Neural crest cell (in vitro differentiated cells): ENCODE measurements around the gene ZNF516. TPM values are rescaled to one million over a fixed set of nuclear protein-coding genes. Genes with fewer than 3 reads are reported as not detected.
A peak's percentile ranks its signal among the peaks of the same experiment; 100 is the strongest.

Source experiments
- DNase-seq: peaks from one replicate; pipeline ENCODE4 v3.0.0; 2021; ENCODE audit warnings: low read depth, mixed read lengths, low spot score
- H3K27ac Mint-ChIP-seq: one replicate; pipeline ENCODE4 v1.8.0; 2021; ENCODE audit warnings: mild to moderate bottlenecking, mixed read lengths; ENCODE audit not compliant: unreplicated experiment
- H3K27me3 Mint-ChIP-seq: 2 replicates; pipeline ENCODE4 v1.8.0; 2021; ENCODE audit warnings: low read depth, mild to moderate bottlenecking, mixed read lengths
- H3K36me3 Mint-ChIP-seq: 2 replicates; pipeline ENCODE4 v1.8.0; 2021; ENCODE audit warnings: low read depth, mild to moderate bottlenecking, mixed read lengths
- H3K4me1 Mint-ChIP-seq: 2 replicates; pipeline ENCODE4 v1.8.0; 2021; ENCODE audit warnings: mixed read lengths
- H3K4me3 Mint-ChIP-seq: one replicate; pipeline ENCODE4 v1.8.0; 2021; ENCODE audit warnings: mild to moderate bottlenecking, mixed read lengths
- H3K9me3 Mint-ChIP-seq: 2 replicates; pipeline ENCODE4 v1.8.0; 2021; ENCODE audit warnings: mixed read lengths
- CTCF ChIP-seq: fragments of 200-600 bp; sonication (generic); conservative IDR thresholded peaks from 2 replicates; pipeline ENCODE4 v1.5.0; 2021; ENCODE audit warnings: antibody characterized with exemption, mild to moderate bottlenecking
- total RNA-seq: library from RNA; stranded (reverse); gene quantifications from 2 replicates; pipeline ENCODE4 v1.2.1, GENCODE V29; 2021

Gene ZNF516
- total RNA-seq, 1 donor from 2014 or later = 91.2 TPM

- DNase-seq = no peak
- no peaks in the 10 kb centered on the region for H3K36me3 Mint-ChIP-seq
- TF ChIP-seq CTCF = no peak
- H3K4me3 Mint-ChIP-seq = no peak overlapping the region
- no peaks in the 10 kb centered on the region for H3K27me3 Mint-ChIP-seq
- H3K9me3 Mint-ChIP-seq = no peaks in the 10 kb centered on the region
- H3K27ac Mint-ChIP-seq = no peak overlapping the region
- peaks cover 24% of the 10 kb centered on the region for H3K4me1 Mint-ChIP-seq
These were observed 11.4 kb upstream of the ZNF516 start for GRCh38 chr18:76506395-76506794.

- Mint-ChIP-seq H3K4me3 (no peak overlapping the region), H3K4me1 (peaks cover 24% of the 10 kb centered on the region), H3K27ac (no peak overlapping the region)
These were observed 10.6 kb upstream of the ZNF516 start for GRCh38 chr18:76505614-76506013.

GRCh38 chr18:76504749-76505148 lies 9.7 kb upstream of the ZNF516 start:
- Mint-ChIP-seq H3K27ac (no peak overlapping the region), H3K36me3 (no peaks in the 10 kb centered on the region), H3K4me1 (peaks cover 30% of the 10 kb centered on the region), H3K4me3 (no peak overlapping the region), H3K9me3 (no peaks in the 10 kb centered on the region), H3K27me3 (no peaks in the 10 kb centered on the region)
- no peak for TF ChIP-seq CTCF
- no peak for DNase-seq

More at GRCh38 chr18:76505614-76506013, 10.6 kb upstream of the ZNF516 start:
- Mint-ChIP-seq H3K9me3 (no peaks in the 10 kb centered on the region), H3K36me3 (no peaks in the 10 kb centered on the region), H3K27me3 (no peaks in the 10 kb centered on the region)
- DNase-seq = no peak
- TF ChIP-seq CTCF = no peak

- DNase-seq = no peak
- Mint-ChIP-seq H3K4me1 (peaks cover 39% of the 10 kb centered on the region), H3K27ac (peak overlapping the region; percentile 53), H3K9me3 (no peaks in the 10 kb centered on the region), H3K36me3 (no peaks in the 10 kb centered on the region), H3K4me3 (peak overlapping the region; percentile 2), H3K27me3 (no peaks in the 10 kb centered on the region)
- TF ChIP-seq CTCF = no peak
These were observed 8.8 kb upstream of the ZNF516 start for GRCh38 chr18:76503649-76504386.

GRCh38 chr18:76502551-76502950 lies 7.5 kb upstream of the ZNF516 start:
- no peaks in the 10 kb centered on the region for H3K9me3 Mint-ChIP-seq
- no peak for TF ChIP-seq CTCF
- no peaks in the 10 kb centered on the region for H3K27me3 Mint-ChIP-seq
- H3K36me3 Mint-ChIP-seq = no peaks in the 10 kb centered on the region
- no peak overlapping the region for H3K4me3 Mint-ChIP-seq
- no peak for DNase-seq
- H3K4me1 Mint-ChIP-seq = peaks cover 45% of the 10 kb centered on the region
- no peak overlapping the region for H3K27ac Mint-ChIP-seq
